HepG2 (cell line): Measurements from ENCODE around the gene SLC27A3. TPM values are rescaled to one million over a fixed set of nuclear protein-coding genes. Genes with fewer than 3 reads are reported as not detected.

ENCODE experiments used
- AGO1 ChIP-seq: fragments of 200-400 bp; formaldehyde crosslinking; IDR thresholded peaks from 2 replicates; pipeline ENCODE4 v1.6.1; 2017; ENCODE audit warnings: mild to moderate bottlenecking, low read depth, low read length, moderate library complexity; ENCODE audit not compliant: poor library complexity, severe bottlenecking
- ARNTL ChIP-seq: sonication (generic); formaldehyde crosslinking; IDR thresholded peaks from 2 replicates; pipeline ENCODE4 v1.4.0; 2020; ENCODE audit warnings: mild to moderate bottlenecking, missing genetic modification reagents
- KDM2A ChIP-seq: sonication (generic); formaldehyde crosslinking; IDR thresholded peaks from 2 replicates; pipeline ENCODE4 v1.4.0; 2020; ENCODE audit warnings: low read depth, missing genetic modification reagents, borderline replicate concordance
- NCOA1 ChIP-seq: sonication (generic); formaldehyde crosslinking; IDR thresholded peaks from 2 replicates; pipeline ENCODE4 v1.9.0; 2021; ENCODE audit warnings: missing genetic modification reagents
- PCBP1 ChIP-seq: fragments of 200-400 bp; formaldehyde crosslinking; IDR thresholded peaks from 2 replicates; pipeline ENCODE4 v1.6.1; 2017; ENCODE audit warnings: mild to moderate bottlenecking, low read depth, low read length, borderline replicate concordance
- POLR2A ChIP-seq, 2 experiments: IDR thresholded peaks; 2 replicates each; pipeline ENCODE4 v1.6.1; 2011; ENCODE audit warnings: low read depth in 2 of 2, low read length in 2 of 2, mild to moderate bottlenecking in 1 of 2, moderate library complexity in 1 of 2; ENCODE audit not compliant: insufficient read depth in 1 of 2
- PTBP1 ChIP-seq: fragments of 200-400 bp; formaldehyde crosslinking; IDR thresholded peaks from 2 replicates; pipeline ENCODE4 v1.6.1; 2018; ENCODE audit warnings: low read length, low read depth; ENCODE audit not compliant: poor library complexity, severe bottlenecking
- SALL1 ChIP-seq: sonication (generic); formaldehyde crosslinking; IDR thresholded peaks from 2 replicates; pipeline ENCODE4 v1.8.0; 2022; ENCODE audit warnings: mild to moderate bottlenecking, missing genetic modification reagents
- SMC3 ChIP-seq: IDR thresholded peaks from 2 replicates; pipeline ENCODE4 v1.6.1; 2011; ENCODE audit warnings: low read length, improper control_type of control experiment
- SOX6 ChIP-seq, 2 experiments: fragments of 450-650 bp in 1 of 2; sonication (generic) in 1 of 2; formaldehyde crosslinking in 1 of 2; IDR thresholded peaks; 2 replicates each; pipeline versions ENCODE4 v1.4.0 to v1.6.1; 2017 to 2020; ENCODE audit warnings: antibody characterized with exemption in 1 of 2, mild to moderate bottlenecking in 1 of 2, missing genetic modification reagents in 1 of 2
- TGIF2 ChIP-seq: IDR thresholded peaks from 2 replicates; pipeline ENCODE4 v1.6.1; 2016; ENCODE audit warnings: control low read depth, missing compliant biosample characterization
- ZNF12 ChIP-seq: sonication (generic); formaldehyde crosslinking; IDR thresholded peaks from 2 replicates; pipeline ENCODE4 v1.5.0; 2020; ENCODE audit warnings: missing genetic modification reagents
- ZNF264 ChIP-seq: sonication (generic); formaldehyde crosslinking; IDR thresholded peaks from 2 replicates; pipeline ENCODE4 v1.4.0; 2020; ENCODE audit warnings: missing genetic modification reagents
- ZNF430 ChIP-seq: sonication (generic); formaldehyde crosslinking; IDR thresholded peaks from 2 replicates; pipeline ENCODE4 v1.9.0; 2021; ENCODE audit warnings: mild to moderate bottlenecking, missing genetic modification reagents
- ZNF747 ChIP-seq: sonication (generic); formaldehyde crosslinking; IDR thresholded peaks from 2 replicates; pipeline ENCODE4 v1.8.1; 2023; ENCODE audit warnings: missing genetic modification reagents, mild to moderate bottlenecking, borderline replicate concordance
- polyA plus RNA-seq, 8 experiments: library from polyadenylated mRNA; depleted of rRNA in 3 of 8; stranded (reverse) in 7 of 8; unstranded in 1 of 8; fragments of >200 nt; fragmentation: Illumina TruSeq in 4 of 8; extraction: Trizol in 4 of 8; gene quantifications; 2 replicates each; pipeline versions ENCODE4 v1.2.1 to v1.2.3, GENCODE V29; 2011 to 2016; ENCODE audit warnings: low read depth in 4 of 8, missing spikeins in 1 of 8, mixed read lengths in 1 of 8; ENCODE audit not compliant: insufficient read depth in 1 of 8
- total RNA-seq, 5 experiments: library from RNA; depleted of rRNA; stranded (reverse); fragments of >200 nt; fragmentation: Illumina TruSeq; extraction: Trizol; gene quantifications; 2 replicates each; pipeline ENCODE4 v1.2.3, GENCODE V29; 2016; ENCODE audit warnings: low read depth in 1 of 5
- TF ChIP-seq, protein P1 (sequence below): sonication (generic); formaldehyde crosslinking; IDR thresholded peaks from 2 replicates; pipeline ENCODE4 v1.8.0; 2022; ENCODE audit warnings: mild to moderate bottlenecking, missing genetic modification reagents; ENCODE audit not compliant: insufficient replicate concordance
- TF ChIP-seq, protein P2 (sequence below): sonication (generic); formaldehyde crosslinking; IDR thresholded peaks from 2 replicates; pipeline ENCODE4 v1.5.0; 2020; ENCODE audit warnings: mild to moderate bottlenecking, missing genetic modification reagents
- TF ChIP-seq, protein P3 (sequence below): sonication (generic); formaldehyde crosslinking; IDR thresholded peaks from 2 replicates; pipeline ENCODE4 v1.4.0; 2020; ENCODE audit warnings: missing genetic modification reagents
- TF ChIP-seq, protein P4 (sequence below): sonication (generic); formaldehyde crosslinking; IDR thresholded peaks from 2 replicates; pipeline ENCODE4 v1.5.0; 2020; ENCODE audit warnings: mild to moderate bottlenecking, missing genetic modification reagents, borderline replicate concordance
- TF ChIP-seq, protein P5 (sequence below): sonication (generic); formaldehyde crosslinking; IDR thresholded peaks from 2 replicates; pipeline ENCODE4 v1.4.0; 2020; ENCODE audit warnings: missing genetic modification reagents

The SLC27A3 gene
- total and polyA plus RNA-seq, 2 of the 13 experiments (the other 11 are each of a cell fraction or from before 2014, with no cell fraction given): 4.3 to 10.3 TPM

DNA sequence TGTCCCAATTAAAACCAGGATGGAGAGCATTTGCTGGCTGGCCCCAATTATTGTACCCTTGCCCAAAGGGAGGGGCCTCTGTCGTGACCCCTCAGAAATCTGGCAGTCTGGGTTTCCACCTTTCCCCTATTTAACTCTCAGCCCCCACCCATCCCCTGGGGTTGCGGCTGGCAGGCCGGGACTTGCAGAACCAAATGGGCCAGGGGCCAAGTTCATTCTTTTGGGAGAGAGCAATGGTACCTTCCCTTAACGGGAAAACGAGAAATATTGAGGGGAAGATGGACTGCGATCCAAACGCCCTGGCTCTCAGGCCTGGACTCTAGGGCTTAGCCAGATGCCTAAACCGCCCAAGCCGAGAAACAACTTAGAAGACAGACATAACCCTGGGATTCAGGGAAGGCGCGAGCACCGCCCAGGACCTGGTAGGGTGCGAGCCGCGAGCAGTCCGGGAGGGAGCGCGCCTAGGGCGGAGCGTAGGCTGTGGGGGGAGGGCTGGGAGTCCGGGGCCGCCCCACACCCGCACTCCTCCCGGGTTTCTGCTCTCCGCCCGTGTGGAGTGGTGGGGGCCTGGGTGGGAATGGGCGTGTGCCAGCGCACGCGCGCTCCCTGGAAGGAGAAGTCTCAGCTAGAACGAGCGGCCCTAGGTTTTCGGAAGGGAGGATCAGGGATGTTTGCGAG lies at the start of gene SLC27A3 (continued):
- TF ChIP-seq SMC3 (no peak), SALL1 (CRISPR knock-in tag) (peak; percentile 3; the same call in 1 of the 2 replicates), PCBP1 (0 out of 2 replicates have a peak, but pooled peaks have one; percentile 60), ZNF430 (CRISPR knock-in tag) (peak; percentile 32; the same call in 1 of the 2 replicates), ZNF12 (no peak), AGO1 (no peak), ZNF264 (no peak), NCOA1 (peak; percentile 61; the same call in 1 of the 2 replicates), SOX6 (IDR thresholded peaks at IDR 0.05) (no peak), SOX6 (CRISPR knock-in tag; IDR thresholded peaks at IDR 0.05) (0 out of 2 replicates have a peak, but pooled peaks have one; percentile 2), POLR2A (IDR thresholded peaks at IDR 0.05; ENCODE audit: insufficient read depth in 1 of 2, low read depth in 2 of 2, low read length in 2 of 2) (0 out of 4 replicates have a peak, but pooled peaks of 1 of the 2 experiments have one; percentile 43), ARNTL (CRISPR knock-in tag) (no peak), PTBP1 (peak; percentile 38), TGIF2 (no peak), KDM2A (peak; percentile 81; the same call in 1 of the 2 replicates), ZNF747 (CRISPR knock-in tag) (0 out of 2 replicates have a peak, but pooled peaks have one; percentile 7)
- TF ChIP-seq, protein P1, sequence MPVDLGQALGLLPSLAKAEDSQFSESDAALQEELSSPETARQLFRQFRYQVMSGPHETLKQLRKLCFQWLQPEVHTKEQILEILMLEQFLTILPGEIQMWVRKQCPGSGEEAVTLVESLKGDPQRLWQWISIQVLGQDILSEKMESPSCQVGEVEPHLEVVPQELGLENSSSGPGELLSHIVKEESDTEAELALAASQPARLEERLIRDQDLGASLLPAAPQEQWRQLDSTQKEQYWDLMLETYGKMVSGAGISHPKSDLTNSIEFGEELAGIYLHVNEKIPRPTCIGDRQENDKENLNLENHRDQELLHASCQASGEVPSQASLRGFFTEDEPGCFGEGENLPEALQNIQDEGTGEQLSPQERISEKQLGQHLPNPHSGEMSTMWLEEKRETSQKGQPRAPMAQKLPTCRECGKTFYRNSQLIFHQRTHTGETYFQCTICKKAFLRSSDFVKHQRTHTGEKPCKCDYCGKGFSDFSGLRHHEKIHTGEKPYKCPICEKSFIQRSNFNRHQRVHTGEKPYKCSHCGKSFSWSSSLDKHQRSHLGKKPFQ (CRISPR knock-in tag): no peak
- TF ChIP-seq, protein P2, sequence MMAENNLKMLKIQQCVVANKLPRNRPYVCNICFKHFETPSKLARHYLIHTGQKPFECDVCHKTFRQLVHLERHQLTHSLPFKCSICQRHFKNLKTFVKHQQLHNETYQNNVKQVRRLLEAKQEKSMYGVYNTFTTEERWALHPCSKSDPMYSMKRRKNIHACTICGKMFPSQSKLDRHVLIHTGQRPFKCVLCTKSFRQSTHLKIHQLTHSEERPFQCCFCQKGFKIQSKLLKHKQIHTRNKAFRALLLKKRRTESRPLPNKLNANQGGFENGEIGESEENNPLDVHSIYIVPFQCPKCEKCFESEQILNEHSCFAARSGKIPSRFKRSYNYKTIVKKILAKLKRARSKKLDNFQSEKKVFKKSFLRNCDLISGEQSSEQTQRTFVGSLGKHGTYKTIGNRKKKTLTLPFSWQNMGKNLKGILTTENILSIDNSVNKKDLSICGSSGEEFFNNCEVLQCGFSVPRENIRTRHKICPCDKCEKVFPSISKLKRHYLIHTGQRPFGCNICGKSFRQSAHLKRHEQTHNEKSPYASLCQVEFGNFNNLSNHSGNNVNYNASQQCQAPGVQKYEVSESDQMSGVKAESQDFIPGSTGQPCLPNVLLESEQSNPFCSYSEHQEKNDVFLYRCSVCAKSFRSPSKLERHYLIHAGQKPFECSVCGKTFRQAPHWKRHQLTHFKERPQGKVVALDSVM (CRISPR knock-in tag): 0 out of 2 replicates have a peak, but pooled peaks have one; percentile 11
- TF ChIP-seq, protein P3, sequence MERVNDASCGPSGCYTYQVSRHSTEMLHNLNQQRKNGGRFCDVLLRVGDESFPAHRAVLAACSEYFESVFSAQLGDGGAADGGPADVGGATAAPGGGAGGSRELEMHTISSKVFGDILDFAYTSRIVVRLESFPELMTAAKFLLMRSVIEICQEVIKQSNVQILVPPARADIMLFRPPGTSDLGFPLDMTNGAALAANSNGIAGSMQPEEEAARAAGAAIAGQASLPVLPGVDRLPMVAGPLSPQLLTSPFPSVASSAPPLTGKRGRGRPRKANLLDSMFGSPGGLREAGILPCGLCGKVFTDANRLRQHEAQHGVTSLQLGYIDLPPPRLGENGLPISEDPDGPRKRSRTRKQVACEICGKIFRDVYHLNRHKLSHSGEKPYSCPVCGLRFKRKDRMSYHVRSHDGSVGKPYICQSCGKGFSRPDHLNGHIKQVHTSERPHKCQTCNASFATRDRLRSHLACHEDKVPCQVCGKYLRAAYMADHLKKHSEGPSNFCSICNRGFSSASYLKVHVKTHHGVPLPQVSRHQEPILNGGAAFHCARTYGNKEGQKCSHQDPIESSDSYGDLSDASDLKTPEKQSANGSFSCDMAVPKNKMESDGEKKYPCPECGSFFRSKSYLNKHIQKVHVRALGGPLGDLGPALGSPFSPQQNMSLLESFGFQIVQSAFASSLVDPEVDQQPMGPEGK (CRISPR knock-in tag): peak; percentile 81
- TF ChIP-seq, protein P4, sequence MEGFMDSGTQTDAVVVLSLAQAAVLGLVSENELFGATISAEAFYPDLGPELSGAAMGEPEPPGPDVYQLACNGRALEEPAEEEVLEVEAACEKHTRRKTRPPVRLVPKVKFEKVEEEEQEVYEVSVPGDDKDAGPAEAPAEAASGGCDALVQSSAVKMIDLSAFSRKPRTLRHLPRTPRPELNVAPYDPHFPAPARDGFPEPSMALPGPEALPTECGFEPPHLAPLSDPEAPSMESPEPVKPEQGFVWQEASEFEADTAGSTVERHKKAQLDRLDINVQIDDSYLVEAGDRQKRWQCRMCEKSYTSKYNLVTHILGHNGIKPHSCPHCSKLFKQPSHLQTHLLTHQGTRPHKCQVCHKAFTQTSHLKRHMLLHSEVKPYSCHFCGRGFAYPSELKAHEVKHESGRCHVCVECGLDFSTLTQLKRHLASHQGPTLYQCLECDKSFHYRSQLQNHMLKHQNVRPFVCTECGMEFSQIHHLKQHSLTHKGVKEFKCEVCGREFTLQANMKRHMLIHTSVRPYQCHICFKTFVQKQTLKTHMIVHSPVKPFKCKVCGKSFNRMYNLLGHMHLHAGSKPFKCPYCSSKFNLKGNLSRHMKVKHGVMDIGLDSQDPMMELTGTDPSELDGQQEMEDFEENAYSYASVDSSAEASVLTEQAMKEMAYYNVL: peak; percentile 12; the same call in 1 of the 2 replicates
- TF ChIP-seq, protein P5, sequence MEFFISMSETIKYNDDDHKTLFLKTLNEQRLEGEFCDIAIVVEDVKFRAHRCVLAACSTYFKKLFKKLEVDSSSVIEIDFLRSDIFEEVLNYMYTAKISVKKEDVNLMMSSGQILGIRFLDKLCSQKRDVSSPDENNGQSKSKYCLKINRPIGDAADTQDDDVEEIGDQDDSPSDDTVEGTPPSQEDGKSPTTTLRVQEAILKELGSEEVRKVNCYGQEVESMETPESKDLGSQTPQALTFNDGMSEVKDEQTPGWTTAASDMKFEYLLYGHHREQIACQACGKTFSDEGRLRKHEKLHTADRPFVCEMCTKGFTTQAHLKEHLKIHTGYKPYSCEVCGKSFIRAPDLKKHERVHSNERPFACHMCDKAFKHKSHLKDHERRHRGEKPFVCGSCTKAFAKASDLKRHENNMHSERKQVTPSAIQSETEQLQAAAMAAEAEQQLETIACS (CRISPR knock-in tag): peak; percentile 54; the same call in 1 of the 2 replicates
